ENCODE results near the gene KCNA1. TPM values are rescaled to one million over a fixed set of nuclear protein-coding genes. Genes with fewer than 3 reads are reported as not detected.

KCNA1 gene
- total RNA-seq, 4 donors from 2014 or later = not detected

GRCh38 chr12:4957761-4958160 lies 48.1 kb downstream of the KCNA1 start:
- intact Hi-C loops (cut with DNase I; ENCODE audit: low total_unique reads) = no loop called here
- Histone ChIP-seq H3K27me3 (peaks cover 0 to 8% (median under 1%) of the 10 kb centered on the region in 3 donors), H3K27ac (no peak overlapping the region), H3K36me3 (no peaks in the 10 kb centered on the region), H3K4me3 (no peak overlapping the region), H3K4me1 (no peaks in the 10 kb centered on the region), H3K9me3 (no peaks in the 10 kb centered on the region)
- ATAC-seq = no peak
- in situ Hi-C loops (cut with MboI; ENCODE audit: low sequenced_read_pairs in 4 of 4) = no loop called here
- DNase-seq = no peak
- no peak for TF ChIP-seq CTCF (IDR thresholded peaks at IDR 0.05 in 4 of 5, conservative IDR thresholded peaks at IDR 0.05 in 1 of 5)
- no peak for TF ChIP-seq POLR2A (IDR thresholded peaks at IDR 0.05)

GRCh38 chr12:4958697-4959375 lies 49.1 kb downstream of the KCNA1 start:
- Histone ChIP-seq H3K27ac (no peak overlapping the region), H3K9me3 (no peaks in the 10 kb centered on the region), H3K27me3 (peaks cover 0 to 8% (median under 1%) of the 10 kb centered on the region in 3 donors), H3K36me3 (no peaks in the 10 kb centered on the region), H3K4me1 (no peaks in the 10 kb centered on the region), H3K4me3 (no peak overlapping the region)
- TF ChIP-seq POLR2A (IDR thresholded peaks at IDR 0.05) = no peak
- no peak for TF ChIP-seq CTCF (IDR thresholded peaks at IDR 0.05 in 4 of 5, conservative IDR thresholded peaks at IDR 0.05 in 1 of 5)
- in situ Hi-C loops (cut with MboI; ENCODE audit: low sequenced_read_pairs in 4 of 4) (no loop called here), intact Hi-C loops (cut with DNase I; ENCODE audit: low total_unique reads) (no loop called here)
- ATAC-seq (no peak), DNase-seq (no peak)

- Histone ChIP-seq H3K9me3 (no peaks in the 10 kb centered on the region), H3K36me3 (no peaks in the 10 kb centered on the region), H3K27ac (no peak overlapping the region), H3K4me3 (no peak overlapping the region), H3K27me3 (peaks cover 0 to 8% (median 6%) of the 10 kb centered on the region in 3 donors), H3K4me1 (no peaks in the 10 kb centered on the region)
- in situ Hi-C loops (cut with MboI; ENCODE audit: low sequenced_read_pairs in 4 of 4) = no loop called here
- TF ChIP-seq POLR2A (IDR thresholded peaks at IDR 0.05) (no peak), CTCF (IDR thresholded peaks at IDR 0.05 in 4 of 5, conservative IDR thresholded peaks at IDR 0.05 in 1 of 5) (no peak)
- no peak for ATAC-seq
- intact Hi-C loops (cut with DNase I; ENCODE audit: low total_unique reads) = no loop called here
- no peak for DNase-seq
Observed at GRCh38 chr12:4959381-4959780, 49.7 kb downstream of the KCNA1 start.

GRCh38 chr12:4960030-4960429 lies 50.3 kb downstream of the KCNA1 start:
- in situ Hi-C loops (cut with MboI; ENCODE audit: low sequenced_read_pairs in 4 of 4) (no loop called here), intact Hi-C loops (cut with DNase I; ENCODE audit: low total_unique reads) (no loop called here)
- no peak for DNase-seq
- H3K9me3 ChIP-seq = no peaks in the 10 kb centered on the region
- TF ChIP-seq POLR2A (IDR thresholded peaks at IDR 0.05) = no peak
- no peak for TF ChIP-seq CTCF (IDR thresholded peaks at IDR 0.05 in 4 of 5, conservative IDR thresholded peaks at IDR 0.05 in 1 of 5)
- peaks cover 0 to 8% (median 6%) of the 10 kb centered on the region in 3 donors for H3K27me3 ChIP-seq
- H3K4me3 ChIP-seq = no peak overlapping the region
- H3K36me3 ChIP-seq = no peaks in the 10 kb centered on the region
- H3K27ac ChIP-seq = no peak overlapping the region
- ATAC-seq = no peak
- no peaks in the 10 kb centered on the region for H3K4me1 ChIP-seq

GRCh38 chr12:4960547-4960946 lies 50.8 kb downstream of the KCNA1 start:
- in situ Hi-C loops (cut with MboI; ENCODE audit: low sequenced_read_pairs in 4 of 4) = no loop called here

More at GRCh38 chr12:4960547-4960946, 50.8 kb downstream of the KCNA1 start:
- intact Hi-C loops (cut with DNase I; ENCODE audit: low total_unique reads) = no loop called here
- H3K4me1 ChIP-seq = no peaks in the 10 kb centered on the region
- peaks cover 0 to 8% (median 6%) of the 10 kb centered on the region in 3 donors for H3K27me3 ChIP-seq
- no peak for DNase-seq
- H3K9me3 ChIP-seq = no peaks in the 10 kb centered on the region
- ATAC-seq = no peak
- H3K36me3 ChIP-seq = no peaks in the 10 kb centered on the region
- no peak overlapping the region for H3K4me3 ChIP-seq
- TF ChIP-seq POLR2A (IDR thresholded peaks at IDR 0.05) (no peak), CTCF (IDR thresholded peaks at IDR 0.05 in 4 of 5, conservative IDR thresholded peaks at IDR 0.05 in 1 of 5) (no peak)
- no peak overlapping the region for H3K27ac ChIP-seq
